DMS53 treated with DMSO at 0.1 percent for 48 hours (cell line): Measurements from ENCODE around the gene ENAM.
A peak's percentile ranks its signal among the peaks of the same experiment; 100 is the strongest.

Source experiments
- DNase-seq: peaks from one replicate; lab custom pipeline; 2025; ENCODE audit not compliant: unreplicated experiment; lab: John Stamatoyannopoulos, UW

The ENAM gene, protein sequence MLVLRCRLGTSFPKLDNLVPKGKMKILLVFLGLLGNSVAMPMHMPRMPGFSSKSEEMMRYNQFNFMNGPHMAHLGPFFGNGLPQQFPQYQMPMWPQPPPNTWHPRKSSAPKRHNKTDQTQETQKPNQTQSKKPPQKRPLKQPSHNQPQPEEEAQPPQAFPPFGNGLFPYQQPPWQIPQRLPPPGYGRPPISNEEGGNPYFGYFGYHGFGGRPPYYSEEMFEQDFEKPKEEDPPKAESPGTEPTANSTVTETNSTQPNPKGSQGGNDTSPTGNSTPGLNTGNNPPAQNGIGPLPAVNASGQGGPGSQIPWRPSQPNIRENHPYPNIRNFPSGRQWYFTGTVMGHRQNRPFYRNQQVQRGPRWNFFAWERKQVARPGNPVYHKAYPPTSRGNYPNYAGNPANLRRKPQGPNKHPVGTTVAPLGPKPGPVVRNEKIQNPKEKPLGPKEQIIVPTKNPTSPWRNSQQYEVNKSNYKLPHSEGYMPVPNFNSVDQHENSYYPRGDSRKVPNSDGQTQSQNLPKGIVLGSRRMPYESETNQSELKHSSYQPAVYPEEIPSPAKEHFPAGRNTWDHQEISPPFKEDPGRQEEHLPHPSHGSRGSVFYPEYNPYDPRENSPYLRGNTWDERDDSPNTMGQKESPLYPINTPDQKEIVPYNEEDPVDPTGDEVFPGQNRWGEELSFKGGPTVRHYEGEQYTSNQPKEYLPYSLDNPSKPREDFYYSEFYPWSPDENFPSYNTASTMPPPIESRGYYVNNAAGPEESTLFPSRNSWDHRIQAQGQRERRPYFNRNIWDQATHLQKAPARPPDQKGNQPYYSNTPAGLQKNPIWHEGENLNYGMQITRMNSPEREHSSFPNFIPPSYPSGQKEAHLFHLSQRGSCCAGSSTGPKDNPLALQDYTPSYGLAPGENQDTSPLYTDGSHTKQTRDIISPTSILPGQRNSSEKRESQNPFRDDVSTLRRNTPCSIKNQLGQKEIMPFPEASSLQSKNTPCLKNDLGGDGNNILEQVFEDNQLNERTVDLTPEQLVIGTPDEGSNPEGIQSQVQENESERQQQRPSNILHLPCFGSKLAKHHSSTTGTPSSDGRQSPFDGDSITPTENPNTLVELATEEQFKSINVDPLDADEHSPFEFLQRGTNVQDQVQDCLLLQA

GRCh38 chr4:70628444-70628843 lies at the start of gene ENAM:
Gene ENAM (plus strand): TSS chr4:70628744. CDS start chr4:70629501, 757 bp downstream.
- DNase-seq = no peak

- no peak for DNase-seq
Measured at GRCh38 chr4:70581980-70582379, 46.6 kb upstream of the ENAM start.

DNA sequence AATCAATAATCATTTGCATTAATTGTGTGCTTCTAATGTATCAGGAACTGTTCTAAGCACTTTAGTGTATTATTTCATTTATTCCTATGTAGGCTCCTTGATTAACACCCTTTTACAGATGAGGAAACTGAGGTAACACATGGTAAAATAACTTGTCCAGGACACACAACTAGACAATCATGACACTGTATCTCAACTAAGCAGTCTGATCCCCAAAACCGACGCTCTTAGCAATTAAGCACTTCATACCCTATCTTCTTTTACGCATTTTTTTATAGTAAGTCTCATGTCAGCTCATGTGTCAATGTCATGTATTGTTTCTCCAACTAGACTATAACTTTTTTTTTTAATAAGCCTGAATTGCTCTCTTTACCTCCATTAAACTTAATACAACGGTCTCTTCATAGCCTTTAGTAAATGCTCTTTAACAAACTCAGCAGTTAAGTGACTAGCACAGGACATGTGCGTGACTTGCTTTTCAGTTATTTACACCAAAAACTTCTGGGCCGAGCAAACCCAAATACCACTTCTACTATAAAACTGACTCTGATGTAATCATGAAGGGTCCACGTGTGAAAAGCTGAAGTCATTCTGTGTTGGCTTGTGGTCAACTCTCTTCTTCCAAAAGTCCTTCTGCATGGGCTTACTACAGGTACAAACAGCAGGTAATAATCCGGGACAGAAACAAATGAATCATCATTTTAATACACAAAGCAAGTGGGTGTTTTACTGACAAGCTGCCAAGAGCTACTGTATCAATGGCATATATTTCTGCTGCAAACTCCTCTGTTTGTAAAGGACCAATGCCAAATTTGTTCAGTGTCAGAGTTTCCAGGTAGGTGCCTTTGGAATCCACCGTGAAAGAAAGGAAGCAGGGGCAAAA lies 44.4 kb upstream of the ENAM start:
- peak; percentile 91 for DNase-seq

- DNase-seq = no peak
Measured at GRCh38 chr4:70586841-70587240, 41.7 kb upstream of the ENAM start.

GRCh38 chr4:70589785-70590184 lies 38.8 kb upstream of the ENAM start:
- DNase-seq = no peak

DNA sequence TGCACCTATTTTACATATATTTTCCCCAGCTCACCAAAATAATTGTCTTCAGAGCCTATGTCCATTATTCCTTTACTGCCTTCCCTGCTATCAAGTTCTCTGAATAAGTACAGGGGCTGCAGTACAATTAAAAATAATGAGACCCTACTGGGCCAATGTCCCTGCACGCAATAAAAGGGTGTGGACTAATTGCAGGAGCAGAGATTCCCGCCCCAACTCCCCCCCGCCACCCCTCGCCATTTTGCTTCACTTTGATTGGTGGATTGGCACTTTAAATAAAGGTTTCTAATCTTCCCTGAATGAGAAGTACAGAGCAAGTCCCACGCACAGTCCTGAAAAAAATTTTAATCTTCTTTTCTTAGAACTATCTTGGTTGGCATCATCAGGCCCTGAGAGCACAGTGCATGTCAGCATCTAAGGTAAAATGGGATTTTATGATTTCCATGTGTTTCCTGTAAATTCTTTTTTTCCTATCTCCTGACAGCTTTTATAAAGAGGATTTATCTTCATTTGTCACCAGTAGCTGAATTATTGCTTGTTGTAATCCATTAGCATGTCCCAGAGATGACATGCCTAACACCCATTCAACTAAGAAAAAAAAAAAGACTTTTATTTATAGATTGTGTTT lies 36.5 kb upstream of the ENAM start, which contains the start of gene AMBN:
TSS of gene AMBN (plus strand) at position 302 of the 628 bp plus-strand sequence. CDS start at position 405, 103 bp downstream.
- DNase-seq = no peak

- DNase-seq = no peak
Measured at GRCh38 chr4:70594196-70594595, 34.3 kb upstream of the ENAM start.

- no peak for DNase-seq
Measured at GRCh38 chr4:70600305-70600704, 28.2 kb upstream of the ENAM start.

DNA sequence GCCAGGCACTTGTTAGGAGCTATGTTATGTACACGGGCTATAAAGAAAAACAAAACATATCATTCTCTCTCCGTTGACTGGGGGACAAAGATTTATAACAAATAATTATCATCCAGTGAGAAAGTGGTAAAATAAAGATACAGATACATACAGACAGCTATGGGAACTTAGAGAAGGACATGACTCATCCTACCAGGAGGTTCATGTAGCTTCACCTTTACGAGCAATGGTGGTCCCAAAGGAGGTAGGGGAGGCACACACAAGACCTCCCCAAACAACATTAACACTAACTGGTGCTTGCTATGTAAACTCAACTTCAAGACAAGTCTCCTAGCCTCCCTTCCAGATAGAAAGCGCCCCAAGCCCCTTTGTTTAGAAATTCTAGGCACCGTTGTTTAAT lies 27.6 kb upstream of the ENAM start:
- DNase-seq = no peak

- peak; percentile 81 for DNase-seq
Measured at GRCh38 chr4:70601422-70602039, 27.0 kb upstream of the ENAM start.

DNA sequence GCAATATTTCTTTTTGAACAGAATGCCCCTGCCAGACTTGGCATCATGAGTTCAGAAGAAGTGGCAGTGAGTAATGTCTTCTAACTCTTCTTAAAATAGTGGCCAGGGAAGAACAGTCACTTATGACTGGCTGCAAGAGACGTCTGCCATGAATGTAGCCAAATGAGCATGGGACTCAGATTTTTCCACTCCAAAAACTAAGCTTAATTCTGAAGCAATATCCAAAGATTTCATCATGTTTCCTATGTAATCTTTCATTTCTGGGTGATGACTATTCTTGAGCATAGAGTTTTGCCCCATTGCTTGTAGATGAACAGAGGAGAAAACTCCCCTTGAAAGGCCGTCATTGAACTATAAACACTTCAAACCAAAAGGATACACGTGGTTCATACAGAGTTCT lies 24.7 kb upstream of the ENAM start:
- DNase-seq = no peak

GRCh38 chr4:70606459-70606858 lies 22.1 kb upstream of the ENAM start:
- DNase-seq = no peak

GRCh38 chr4:70607334-70607853 lies 21.1 kb upstream of the ENAM start:
- DNase-seq = no peak

- no peak for DNase-seq
Measured at GRCh38 chr4:70608324-70608723, 20.2 kb upstream of the ENAM start.

GRCh38 chr4:70613306-70614183 lies 15.0 kb upstream of the ENAM start:
- no peak for DNase-seq

- no peak for DNase-seq
Measured at GRCh38 chr4:70614184-70614555, 14.4 kb upstream of the ENAM start.

DNA sequence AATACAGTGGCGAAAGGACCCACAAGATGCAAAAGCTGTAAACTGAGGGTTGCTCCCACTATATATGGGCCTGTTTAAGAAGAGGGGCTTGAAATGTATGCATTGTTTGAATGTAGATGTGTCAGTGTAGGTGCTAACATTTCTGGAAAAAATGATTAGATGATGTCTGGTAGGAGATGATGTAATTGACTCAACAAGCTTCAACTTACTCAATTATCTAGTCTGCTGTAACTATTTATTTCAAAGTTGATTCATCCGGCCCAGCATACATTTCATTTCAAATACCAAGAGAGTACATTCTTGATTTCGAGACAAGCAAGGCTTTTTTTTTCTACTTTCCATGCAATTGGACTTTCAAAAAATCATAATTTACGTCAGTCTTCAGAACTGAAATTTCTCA lies 9.3 kb upstream of the ENAM start:
- no peak for DNase-seq

- DNase-seq = no peak
Measured at GRCh38 chr4:70619778-70620177, 8.8 kb upstream of the ENAM start.
